IPS-20b (cell line): ENCODE data around the gene MLF2.
"Not testable (repeated sequence)": the region's sequence is repeated elsewhere in the genome, so short reads cannot be mapped to it uniquely, and the experiment has no call there.

Experiments
- H3K27ac ChIP-seq: one replicate; pipeline ENCODE4 v1.5.1; 2013; ENCODE audit warnings: low read length
- H3K27me3 ChIP-seq: 2 replicates; pipeline ENCODE4 v1.6.1; 2013; ENCODE audit warnings: mild to moderate bottlenecking, low read length, inconsistent platforms; ENCODE audit not compliant: insufficient read depth
- H3K36me3 ChIP-seq: 2 replicates; pipeline ENCODE4 v1.6.1; 2013; ENCODE audit warnings: low read depth, mild to moderate bottlenecking, inconsistent platforms, low read length, moderate library complexity; ENCODE audit not compliant: insufficient read depth
- H3K4me1 ChIP-seq: 2 replicates; pipeline ENCODE4 v1.6.1; 2013; ENCODE audit warnings: mild to moderate bottlenecking, control low read depth, inconsistent platforms, low read length, moderate library complexity; ENCODE audit not compliant: insufficient read depth
- H3K4me3 ChIP-seq: 2 replicates; pipeline ENCODE4 v1.5.1; 2013; ENCODE audit warnings: mild to moderate bottlenecking, low read length, inconsistent platforms
- H3K9ac ChIP-seq: 2 replicates; pipeline ENCODE4 v1.6.1; 2013; ENCODE audit warnings: low read depth, mild to moderate bottlenecking, inconsistent platforms, low read length, moderate library complexity
- H3K9me3 ChIP-seq: 2 replicates; pipeline ENCODE4 v1.6.1; 2013; ENCODE audit warnings: mild to moderate bottlenecking, low read depth, low read length, inconsistent platforms; ENCODE audit not compliant: insufficient read depth

Gene MLF2

DNA sequence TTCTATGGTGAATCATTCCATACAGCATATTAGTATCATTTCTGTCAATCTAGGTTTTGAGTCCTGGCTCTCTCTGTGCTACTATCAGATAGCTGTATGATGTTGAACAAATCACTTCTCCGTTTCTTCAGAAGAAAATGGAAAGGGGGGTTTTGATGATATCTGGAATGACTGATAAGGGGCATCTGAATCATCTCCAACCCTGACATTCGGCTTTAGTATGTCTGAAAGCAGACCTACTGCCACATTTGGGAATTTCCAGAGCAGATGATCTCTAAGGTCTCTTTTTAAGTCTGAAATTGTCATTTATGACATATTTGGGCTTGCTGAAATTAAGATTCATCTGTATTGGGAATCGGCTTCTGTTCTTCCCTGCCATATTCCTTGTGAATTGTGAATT lies 10.1 kb downstream of the MLF2 start:
- no peaks in the 10 kb centered on the region for H3K27me3 ChIP-seq
- H3K36me3 ChIP-seq: peaks cover 25% of the 10 kb centered on the region
- no peak overlapping the region for H3K27ac ChIP-seq

DNA sequence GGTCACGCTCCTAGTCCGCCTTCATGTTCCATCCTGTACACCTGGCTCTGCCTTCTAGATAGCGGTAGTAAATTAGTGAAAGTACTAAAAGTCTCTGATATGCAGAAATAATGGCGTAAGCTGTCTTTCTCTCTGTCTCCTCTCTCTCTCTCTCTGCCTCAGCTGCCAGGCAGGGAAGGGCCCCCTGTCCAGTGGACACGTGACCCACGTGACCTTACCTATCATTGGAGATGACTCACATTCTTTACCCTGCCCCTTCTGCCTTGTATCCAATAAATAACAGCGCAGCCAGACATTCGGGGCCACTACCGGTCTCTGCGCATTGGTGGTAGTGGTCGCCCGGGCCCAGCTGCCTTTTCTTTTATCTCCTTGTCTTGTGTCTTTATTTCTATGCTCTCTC lies 10.9 kb downstream of the MLF2 start:
- H3K9me3 ChIP-seq, H3K9ac ChIP-seq, H3K27me3 ChIP-seq, H3K27ac ChIP-seq, H3K4me3 ChIP-seq, H3K4me1 ChIP-seq: not testable (repeated sequence)
- peaks cover 17% of the 10 kb centered on the region for H3K36me3 ChIP-seq

More for the DNA sequence above, 10.1 kb downstream of the MLF2 start:
- Histone ChIP-seq H3K4me3 (no peak overlapping the region), H3K9me3 (no peaks in the 10 kb centered on the region), H3K9ac (no peak overlapping the region), H3K4me1 (no peaks in the 10 kb centered on the region)

DNA sequence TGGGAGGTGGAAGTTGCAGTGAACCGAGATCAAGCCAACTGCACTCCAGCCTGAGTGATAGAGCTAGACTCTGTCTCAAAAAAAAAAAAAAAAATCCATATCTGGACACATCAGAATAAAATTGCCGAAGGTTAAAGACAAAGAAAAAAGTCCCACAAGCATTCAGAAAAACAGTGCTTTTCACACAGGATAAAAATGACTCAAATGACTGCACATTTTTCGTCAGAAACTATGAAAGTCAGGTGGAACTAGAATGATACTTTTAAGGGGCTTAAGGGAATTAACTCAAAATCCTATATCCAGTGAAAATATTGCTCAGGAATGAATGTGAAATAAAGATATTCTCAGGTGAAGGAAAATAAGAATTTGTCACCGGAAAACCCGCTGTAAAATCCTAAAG lies 16.2 kb downstream of the MLF2 start:
- H3K4me3 ChIP-seq: no peak overlapping the region
- no peak overlapping the region for H3K9ac ChIP-seq
- no peaks in the 10 kb centered on the region for H3K9me3 ChIP-seq
- H3K36me3 ChIP-seq: peaks cover 7% of the 10 kb centered on the region
- no peak overlapping the region for H3K27ac ChIP-seq
- H3K27me3 ChIP-seq: no peaks in the 10 kb centered on the region
- H3K4me1 ChIP-seq: no peaks in the 10 kb centered on the region

DNA sequence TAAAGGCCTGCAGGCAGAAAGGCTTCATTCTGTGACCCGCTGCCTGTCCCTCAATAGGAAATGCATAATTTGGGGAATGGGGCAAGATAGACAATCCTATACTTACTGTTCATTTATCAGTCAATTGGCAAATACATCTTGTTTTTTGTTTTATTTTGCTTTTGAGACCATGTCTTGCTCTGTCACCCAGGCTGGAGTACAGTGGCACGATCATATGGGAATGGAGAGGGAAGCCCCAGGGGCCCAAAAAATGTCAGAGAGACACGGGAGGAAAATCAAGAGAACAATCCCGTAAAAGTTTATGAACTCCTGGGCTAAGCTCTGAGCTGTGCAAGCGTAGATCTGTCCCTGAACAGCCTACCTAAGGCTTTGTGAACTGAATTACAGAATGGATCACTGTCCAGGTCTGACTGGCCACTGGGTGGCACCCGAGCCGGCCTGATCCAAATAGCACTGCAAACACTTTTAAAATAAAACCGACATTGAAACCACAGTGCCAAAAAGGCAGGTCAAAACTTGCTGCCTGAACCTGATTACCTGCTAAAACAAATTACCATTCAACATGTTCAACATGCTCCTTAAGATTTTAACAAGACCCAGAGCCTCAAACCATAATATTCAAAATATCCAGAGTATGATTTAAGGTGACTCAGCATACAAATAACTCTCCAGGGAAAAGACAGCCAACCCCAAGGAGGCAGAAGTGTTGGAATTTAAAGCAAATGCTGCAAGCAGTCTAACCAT lies 17.3 kb downstream of the MLF2 start:
- Histone ChIP-seq H3K9ac (no peak overlapping the region), H3K4me1 (no peaks in the 10 kb centered on the region)

DNA sequence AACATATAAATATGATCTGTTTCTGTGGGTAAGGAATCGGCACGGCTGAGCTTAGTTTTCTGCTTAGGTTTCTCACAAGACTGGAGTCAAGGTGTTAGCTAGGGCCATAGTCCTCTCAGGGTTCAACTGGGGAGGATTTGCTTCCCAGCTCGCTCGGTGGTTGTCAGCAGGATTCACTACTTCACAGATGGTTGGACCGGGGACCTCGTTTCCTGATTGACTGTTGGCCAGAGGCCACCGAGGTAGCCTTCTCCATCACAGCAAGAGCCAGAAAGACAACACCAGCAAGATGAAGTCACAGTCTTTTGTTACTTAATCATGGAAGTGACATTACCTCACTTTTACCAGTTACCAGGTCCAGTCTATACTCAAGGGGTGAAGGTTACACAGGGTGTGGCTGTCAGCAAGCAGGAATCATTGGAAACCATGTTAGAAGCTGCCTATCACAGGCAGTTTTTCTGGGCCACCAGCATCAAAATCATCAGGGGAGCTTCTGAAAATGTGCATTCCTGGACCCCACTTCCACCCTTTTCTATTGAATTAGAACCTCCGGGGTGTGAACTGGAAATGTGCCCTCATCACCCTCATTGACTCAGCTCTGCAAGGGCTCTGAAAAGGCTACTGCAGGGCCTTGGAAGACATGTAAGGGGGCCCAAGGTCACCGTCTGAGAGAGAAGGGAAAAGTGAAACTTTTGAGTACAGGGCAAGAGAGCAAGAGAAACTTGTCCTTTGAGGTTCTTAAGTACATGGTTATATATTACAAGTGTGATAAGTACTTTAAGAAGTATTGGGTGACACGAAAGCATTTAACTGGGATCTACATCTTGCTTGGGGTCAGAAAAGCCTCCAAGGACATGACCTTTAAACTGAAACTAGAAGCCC lies 18.2 kb downstream of the MLF2 start:
- Histone ChIP-seq H3K27me3 (no peaks in the 10 kb centered on the region), H3K27ac (no peak overlapping the region), H3K9ac (no peak overlapping the region), H3K9me3 (no peaks in the 10 kb centered on the region), H3K36me3 (peaks cover 27% of the 10 kb centered on the region), H3K4me3 (no peak overlapping the region), H3K4me1 (no peaks in the 10 kb centered on the region)

More for the DNA sequence above, 17.3 kb downstream of the MLF2 start:
- Histone ChIP-seq H3K36me3 (peaks cover 18% of the 10 kb centered on the region), H3K27ac (no peak overlapping the region), H3K9me3 (no peaks in the 10 kb centered on the region), H3K4me3 (no peak overlapping the region), H3K27me3 (no peaks in the 10 kb centered on the region)

DNA sequence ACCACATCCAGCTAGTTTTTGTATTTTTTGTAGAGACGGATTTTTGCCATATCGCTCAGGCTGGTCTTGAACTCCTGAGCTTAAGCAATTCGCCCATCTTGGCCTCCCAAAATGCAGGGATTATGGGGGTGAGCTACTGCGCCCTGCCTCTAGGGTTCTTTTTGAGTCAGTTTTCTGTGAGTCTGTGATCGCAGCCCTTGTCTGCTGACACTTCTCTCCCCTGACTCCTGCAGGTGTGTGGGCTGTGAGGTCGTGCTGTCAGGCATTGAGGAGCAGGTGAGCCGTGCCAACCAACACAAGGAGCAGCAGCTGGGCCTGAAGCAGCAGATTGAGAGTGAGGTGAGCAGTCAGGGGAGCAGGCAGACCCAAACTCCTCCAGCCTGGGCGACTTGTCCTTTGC lies 22.8 kb downstream of the MLF2 start:
- Histone ChIP-seq H3K9ac (no peak overlapping the region), H3K9me3 (no peaks in the 10 kb centered on the region), H3K36me3 (peaks cover 52% of the 10 kb centered on the region), H3K4me1 (no peaks in the 10 kb centered on the region), H3K27ac (no peak overlapping the region), H3K4me3 (no peak overlapping the region), H3K27me3 (no peaks in the 10 kb centered on the region)

DNA sequence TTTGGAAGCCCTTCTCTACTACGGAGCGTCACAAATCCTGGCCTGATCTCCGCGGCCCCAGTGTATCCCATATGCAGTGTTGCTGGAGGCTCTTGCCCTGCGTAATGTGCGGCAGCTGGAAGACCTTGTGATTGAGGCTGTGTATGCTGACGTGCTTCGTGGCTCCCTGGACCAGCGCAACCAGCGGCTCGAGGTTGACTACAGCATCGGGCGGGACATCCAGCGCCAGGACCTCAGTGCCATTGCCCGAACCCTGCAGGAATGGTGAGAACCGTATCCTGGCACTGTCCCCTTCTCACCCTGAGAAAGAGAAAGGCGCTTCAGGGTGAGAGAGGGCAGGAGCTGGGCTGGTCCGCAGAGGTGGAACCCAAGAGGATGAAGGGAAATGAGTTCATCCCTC lies 23.8 kb downstream of the MLF2 start:
- no peaks in the 10 kb centered on the region for H3K27me3 ChIP-seq
- H3K9me3 ChIP-seq: no peaks in the 10 kb centered on the region
- peaks cover 48% of the 10 kb centered on the region for H3K36me3 ChIP-seq
- no peak overlapping the region for H3K4me3 ChIP-seq
- no peak overlapping the region for H3K9ac ChIP-seq
- peaks cover 6% of the 10 kb centered on the region; the same call in 1 of the 2 replicates for H3K4me1 ChIP-seq
- no peak overlapping the region for H3K27ac ChIP-seq

DNA sequence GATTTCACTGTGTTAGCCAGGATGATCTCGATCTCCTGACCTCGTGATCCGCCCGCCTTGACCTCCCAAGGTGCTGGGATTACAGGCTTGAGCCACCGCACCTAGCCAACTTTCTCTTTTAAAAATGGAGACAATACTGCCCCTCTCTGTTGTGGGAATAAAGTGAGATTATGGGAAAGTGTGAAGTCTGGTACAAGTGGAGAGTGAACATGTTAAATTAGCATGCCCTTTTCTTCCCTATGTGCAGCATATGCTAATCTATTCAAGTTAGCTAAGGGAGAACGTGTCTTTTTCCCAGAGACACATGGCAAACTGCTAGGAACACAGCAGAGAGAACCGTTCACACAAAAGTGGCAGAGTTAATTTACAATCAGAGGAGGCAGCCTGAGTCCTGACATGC lies 27.6 kb downstream of the MLF2 start:
- H3K27ac ChIP-seq: no peak overlapping the region
- peaks cover 1% of the 10 kb centered on the region; the same call in 1 of the 2 replicates for H3K27me3 ChIP-seq
- peaks cover 6% of the 10 kb centered on the region; the same call in 1 of the 2 replicates for H3K4me1 ChIP-seq
- H3K4me3 ChIP-seq: no peak overlapping the region
- H3K36me3 ChIP-seq: peaks cover 31% of the 10 kb centered on the region
- no peak overlapping the region for H3K9ac ChIP-seq
- H3K9me3 ChIP-seq: no peaks in the 10 kb centered on the region

DNA sequence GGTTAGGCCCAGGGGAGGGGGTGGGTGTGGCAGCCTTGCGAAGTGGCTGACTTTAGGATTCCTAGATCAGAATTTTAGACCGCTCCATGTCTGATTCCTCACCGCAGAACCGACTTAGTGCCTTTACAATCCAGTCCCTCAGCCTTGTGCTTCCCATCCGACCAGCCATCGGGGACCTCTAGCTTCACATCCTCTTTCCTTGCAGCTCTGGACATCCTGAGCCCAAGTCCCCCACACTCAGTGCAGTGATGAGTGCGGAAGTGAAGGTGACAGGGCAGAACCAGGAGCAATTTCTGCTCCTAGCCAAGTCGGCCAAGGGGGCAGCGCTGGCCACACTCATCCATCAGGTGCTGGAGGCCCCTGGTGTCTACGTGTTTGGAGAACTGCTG lies 28.5 kb downstream of the MLF2 start:
- Histone ChIP-seq H3K9ac (peak overlapping the region; percentile 82), H3K4me3 (peak overlapping the region; percentile 79)

DNA sequence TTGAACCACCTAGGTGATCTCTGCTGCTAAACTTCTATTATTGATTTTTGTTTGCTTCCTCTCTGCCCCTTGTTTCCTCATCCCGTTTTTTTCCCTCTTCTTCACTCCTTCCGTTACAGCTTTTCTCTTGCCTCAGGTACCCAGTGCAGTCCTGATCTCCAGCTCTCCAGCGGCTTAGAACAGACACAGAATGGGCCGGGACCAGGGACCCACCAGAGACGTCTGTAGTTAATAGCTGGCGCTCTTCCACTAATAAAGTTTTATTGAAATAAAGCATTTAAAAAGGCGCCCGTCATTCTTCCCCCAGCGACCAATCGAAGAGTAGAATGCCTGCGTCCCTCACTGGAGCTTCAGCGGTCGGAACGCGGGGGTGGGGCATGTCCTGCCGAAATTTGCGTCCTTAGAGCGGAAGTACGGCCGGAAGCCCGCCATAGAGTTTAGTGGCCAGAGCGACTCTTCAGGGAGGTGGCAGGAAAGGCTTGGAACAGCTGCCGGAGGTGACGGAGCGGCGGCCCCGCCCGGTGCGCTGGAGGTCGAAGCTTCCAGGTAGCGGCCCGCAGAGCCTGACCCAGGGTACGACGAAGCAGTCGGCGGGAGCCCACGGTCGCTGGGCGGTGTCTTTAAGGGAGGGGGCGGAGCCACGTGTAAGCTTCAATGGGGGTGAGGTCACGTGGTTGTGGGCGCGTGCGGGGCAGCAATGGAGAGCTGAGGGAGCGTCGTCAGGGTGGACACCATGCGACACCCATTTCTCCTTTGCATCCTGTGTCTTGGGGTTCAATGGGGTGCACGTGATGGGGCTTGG lies 29.1 kb downstream of the MLF2 start, which contains the start of gene COPS7A:
Gene COPS7A, plus strand, starts transcription at position 440 of the 802 bp plus-strand sequence. CDS start 611 bp downstream, outside the sequence.
- Histone ChIP-seq H3K4me3 (peak within 1 kb of the TSS; percentile 79), H3K27ac (peak within 1 kb of the TSS; percentile 85), H3K27me3 (peaks cover 7% of the 10 kb centered on the region; the same call in 1 of the 2 replicates), H3K9me3 (no peaks in the 10 kb centered on the region), H3K9ac (peak within 1 kb of the TSS; percentile 82), H3K4me1 (peaks cover 6% of the 10 kb centered on the region; the same call in 1 of the 2 replicates), H3K36me3 (peaks cover 16% of the 10 kb centered on the region)

More for the DNA sequence above, 28.5 kb downstream of the MLF2 start:
- peaks cover 6% of the 10 kb centered on the region; the same call in 1 of the 2 replicates for H3K4me1 ChIP-seq
- H3K27me3 ChIP-seq: peaks cover 7% of the 10 kb centered on the region; the same call in 1 of the 2 replicates
- peaks cover 22% of the 10 kb centered on the region for H3K36me3 ChIP-seq
- peak overlapping the region; percentile 85 for H3K27ac ChIP-seq
- no peaks in the 10 kb centered on the region for H3K9me3 ChIP-seq

DNA sequence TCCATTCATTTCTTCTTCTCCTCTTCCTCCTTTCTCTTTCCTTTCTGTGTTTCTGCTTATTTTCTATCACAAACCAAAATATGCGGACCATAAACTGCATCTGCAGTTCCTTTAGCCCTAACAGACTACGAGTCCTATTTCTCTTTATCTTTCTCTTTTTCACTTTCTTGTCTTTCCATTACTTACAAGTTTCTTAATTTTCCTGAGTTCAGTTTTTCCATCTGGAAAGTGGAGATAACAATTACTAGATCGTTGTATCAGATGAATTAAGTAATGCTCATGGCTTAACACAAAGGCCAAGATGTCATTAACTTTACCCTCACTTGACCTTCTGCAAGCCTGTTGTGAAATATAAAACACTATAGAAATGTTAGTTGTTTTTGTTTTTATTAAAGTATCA lies 30.1 kb downstream of the MLF2 start:
- peaks cover 6% of the 10 kb centered on the region for H3K36me3 ChIP-seq
- peaks cover 6% of the 10 kb centered on the region; the same call in 1 of the 2 replicates for H3K4me1 ChIP-seq
- peaks cover 7% of the 10 kb centered on the region; the same call in 1 of the 2 replicates for H3K27me3 ChIP-seq
- no peaks in the 10 kb centered on the region for H3K9me3 ChIP-seq
- H3K27ac ChIP-seq: no peak overlapping the region
- H3K4me3 ChIP-seq: peak overlapping the region; percentile 79
- H3K9ac ChIP-seq: peak overlapping the region; percentile 82; the same call in 1 of the 2 replicates
